HG02885 (cell line): ENCODE measurements around the gene C19orf33.

Experiments
- ATAC-seq: cut with Tn5 transposase; IDR thresholded peaks from one replicate; pipeline ENCODE4 v1.9.1; 2021; ENCODE audit warnings: mild to moderate bottlenecking; ENCODE audit not compliant: unreplicated experiment, poor library complexity

C19orf33 gene

DNA sequence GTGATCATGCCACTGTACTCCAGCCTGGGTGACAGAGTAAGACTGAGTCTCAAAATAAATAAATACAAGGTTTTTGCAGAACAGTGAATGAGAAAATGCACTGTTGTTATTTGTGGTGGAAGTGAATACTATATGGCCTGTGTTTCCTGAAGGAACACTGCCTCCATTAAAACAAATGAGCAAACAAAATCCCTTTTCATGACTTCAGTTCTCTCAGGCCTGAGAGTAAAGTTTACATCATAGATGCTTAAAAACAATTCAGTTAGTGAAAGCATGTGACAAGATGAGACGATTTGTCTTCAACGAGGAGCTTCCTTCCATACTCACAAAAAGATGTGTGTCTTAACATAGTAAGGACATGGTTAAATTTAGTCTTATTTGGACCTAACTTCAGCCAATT lies 25.3 kb upstream of the C19orf33 start:
- no peak for ATAC-seq

DNA sequence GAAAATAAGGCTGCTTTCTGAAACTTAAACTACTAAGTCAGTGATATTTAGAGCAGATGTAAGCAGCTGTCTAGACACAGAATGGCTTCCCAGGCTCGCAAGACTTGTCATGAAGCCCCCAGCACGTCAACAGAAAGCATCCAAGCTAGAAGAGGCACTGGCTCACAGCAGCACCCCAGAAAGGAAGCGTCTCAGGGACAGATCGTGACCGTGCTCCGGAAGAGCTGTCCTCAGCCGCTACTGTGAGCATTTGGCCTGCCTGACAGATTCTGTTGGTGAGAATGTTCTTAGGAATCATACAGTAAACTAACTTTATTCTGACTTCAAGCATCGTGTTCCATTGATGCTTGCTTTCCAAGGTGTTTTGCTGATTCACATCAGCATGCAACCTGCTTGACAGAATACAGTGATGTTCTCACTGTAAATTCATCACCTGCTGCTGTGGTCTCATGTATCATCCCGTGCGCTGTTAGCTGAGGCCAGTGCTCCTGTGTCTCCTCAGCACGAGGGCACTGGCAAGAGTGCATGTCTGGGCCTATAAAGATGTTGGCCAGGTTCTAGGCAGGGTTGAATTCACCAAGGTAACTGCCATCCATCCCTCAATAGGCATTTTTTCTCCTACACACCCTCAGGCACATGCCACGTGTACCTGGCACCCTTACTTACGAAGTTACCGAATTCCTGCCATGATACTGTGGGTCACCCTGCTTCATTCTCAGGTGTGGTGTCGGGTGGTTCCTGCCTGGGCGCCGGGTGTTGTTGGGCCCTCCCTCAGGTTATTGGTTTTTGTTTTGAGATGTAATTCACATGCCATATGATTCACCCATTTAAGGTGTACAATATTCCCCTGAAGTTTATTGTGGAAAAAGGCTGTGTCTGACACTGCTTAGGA lies 23.8 kb upstream of the C19orf33 start:
- ATAC-seq, result no peak

DNA sequence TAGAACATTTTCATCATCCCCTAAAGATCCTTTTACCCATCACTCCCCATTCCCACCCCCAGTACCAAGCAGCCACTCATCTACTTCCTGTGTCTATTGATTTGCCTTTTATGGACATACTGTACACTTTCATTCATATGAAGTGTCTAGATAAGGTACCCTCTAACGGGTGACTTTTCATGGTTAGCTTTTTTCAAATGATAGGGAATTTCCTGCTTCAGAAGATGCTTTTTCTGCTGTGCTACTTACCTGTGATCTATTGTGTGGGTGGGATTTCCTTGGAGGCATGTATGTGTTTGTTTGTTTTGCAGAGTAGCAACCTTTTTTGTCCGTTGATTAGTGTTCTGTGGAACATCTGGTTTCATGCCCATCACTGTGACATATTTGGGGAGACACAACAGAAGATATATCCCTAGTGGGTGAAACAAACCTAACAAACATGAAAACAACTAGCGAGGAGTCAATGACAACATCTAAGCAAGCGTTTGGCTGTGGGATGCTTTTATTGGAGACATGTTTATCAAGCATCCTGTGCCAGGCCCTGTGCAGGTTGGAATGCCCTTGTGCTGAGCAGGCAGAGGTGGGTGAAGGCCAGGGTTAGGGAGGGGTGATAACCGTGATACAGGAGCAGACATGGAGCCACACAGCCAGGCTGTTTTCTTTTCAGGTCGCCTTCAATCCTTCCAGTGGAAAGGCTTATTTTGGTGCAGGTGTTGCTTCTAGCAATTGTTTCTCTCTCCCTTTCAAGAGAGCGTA lies 22.1 kb upstream of the C19orf33 start:
- ATAC-seq, result no peak

DNA sequence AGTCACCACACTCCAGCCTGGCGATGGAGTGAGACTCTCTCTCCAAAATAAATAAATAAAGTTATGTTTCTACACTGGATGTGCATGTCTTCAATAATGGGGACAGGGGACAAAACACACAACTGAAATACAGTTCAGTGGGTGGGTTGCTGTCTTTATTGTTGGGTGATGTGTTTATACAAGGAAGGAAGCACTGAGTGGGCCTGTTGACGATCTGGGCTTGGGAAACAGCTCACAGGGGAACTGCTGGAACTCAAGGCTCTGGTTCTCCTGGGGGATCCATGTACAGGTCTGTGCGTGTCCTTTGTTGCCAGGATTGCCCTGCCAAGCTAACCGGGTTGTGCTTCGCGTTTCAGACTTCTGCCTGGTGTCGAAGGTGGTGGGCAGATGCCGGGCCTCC lies 20.8 kb upstream of the C19orf33 start:
- ATAC-seq, result no peak

DNA sequence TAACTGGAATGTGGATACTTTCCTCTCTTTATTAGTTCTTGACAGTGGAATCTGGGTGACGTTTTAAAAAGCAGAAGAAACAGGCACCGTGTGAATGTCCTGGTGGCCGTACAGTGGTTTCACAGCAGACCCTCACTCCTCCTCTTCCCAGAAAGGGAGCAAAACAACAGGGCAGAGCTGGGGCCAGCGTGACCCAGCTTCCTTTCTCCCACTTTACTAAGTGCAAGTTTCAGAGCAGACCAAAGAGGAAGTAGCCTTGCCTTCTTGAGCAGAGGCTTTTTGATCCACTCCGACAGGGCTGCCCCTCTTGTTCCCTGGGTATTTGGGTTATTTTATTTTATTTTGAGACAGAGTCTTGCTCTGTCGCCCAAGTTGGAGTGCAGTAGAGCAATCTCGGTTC lies 19.6 kb upstream of the C19orf33 start:
- ATAC-seq, result no peak

DNA sequence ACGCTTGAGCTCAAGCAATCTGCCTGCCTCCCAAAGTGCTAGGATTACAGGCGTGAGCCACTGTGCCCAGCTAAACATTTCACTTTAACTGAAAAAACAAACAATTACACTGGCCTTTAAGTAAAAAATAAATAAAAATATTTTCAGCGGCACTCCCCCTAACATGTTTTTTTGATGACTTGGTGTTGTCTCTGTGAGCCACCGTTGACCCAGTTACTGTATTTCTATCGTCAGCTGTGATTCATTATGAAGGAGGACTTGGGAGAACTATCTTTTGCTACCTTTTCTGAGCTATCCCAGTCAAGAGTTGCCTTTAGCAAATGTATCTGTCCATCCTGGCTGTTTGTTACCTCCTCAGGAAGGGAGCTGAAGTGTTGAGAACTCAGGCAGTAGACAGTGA lies 18.5 kb upstream of the C19orf33 start:
- no peak for ATAC-seq

DNA sequence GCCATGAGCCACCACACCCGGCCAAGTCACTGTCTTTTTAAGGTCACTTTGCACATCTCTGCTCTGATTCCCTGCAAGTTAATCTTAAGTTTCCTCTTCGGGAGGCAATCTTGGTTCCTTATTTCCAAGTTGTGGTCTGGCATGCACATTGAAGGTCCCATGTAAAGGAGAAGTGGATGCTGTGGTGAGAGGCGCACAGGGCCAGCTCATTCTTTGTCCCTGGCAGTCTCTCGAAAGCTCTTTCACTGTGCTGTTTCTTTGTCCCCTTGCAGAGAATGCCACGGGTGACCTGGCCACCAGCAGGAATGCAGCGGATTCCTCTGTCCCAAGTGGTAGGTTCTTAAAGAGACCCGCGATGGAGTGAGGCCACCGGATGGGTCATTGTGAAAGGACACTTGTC lies 16.4 kb upstream of the C19orf33 start:
- ATAC-seq, result no peak

DNA sequence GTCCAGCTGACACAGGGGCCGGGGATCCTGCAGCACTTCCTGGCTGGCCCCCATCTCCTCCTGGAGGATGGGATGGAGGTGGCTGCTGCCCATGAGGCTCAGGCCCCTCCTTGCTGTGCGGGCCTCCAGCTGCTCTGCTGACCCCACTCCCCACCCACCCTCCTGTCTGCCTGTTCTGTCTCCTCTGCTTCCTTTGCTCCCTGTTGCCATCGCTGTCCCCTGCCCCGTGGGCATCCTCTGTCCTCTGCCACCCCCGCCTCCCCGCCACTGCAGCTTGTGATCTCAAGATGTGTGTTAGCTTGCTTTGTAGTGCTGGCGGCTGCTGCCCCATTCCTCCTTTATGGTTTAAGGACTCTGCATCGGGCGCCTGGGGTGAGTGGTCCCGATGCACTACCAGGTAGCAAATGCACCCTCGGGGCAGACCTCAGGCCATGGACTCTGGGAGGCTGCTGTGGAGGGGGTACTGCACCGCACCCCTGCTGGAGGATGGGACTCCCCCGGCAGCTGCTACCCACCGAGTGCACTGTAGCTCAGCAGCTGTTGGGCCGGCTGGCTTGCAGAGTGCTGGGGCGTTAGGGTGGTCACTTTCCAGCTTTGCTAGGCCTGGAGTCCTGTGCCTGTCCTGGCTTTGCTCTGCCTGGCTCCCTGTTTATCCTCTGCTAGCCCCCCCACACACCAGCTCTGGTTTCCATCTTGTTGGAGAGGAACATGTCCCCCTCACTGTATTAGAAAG lies 15.8 kb upstream of the C19orf33 start:
- ATAC-seq, result no peak

DNA sequence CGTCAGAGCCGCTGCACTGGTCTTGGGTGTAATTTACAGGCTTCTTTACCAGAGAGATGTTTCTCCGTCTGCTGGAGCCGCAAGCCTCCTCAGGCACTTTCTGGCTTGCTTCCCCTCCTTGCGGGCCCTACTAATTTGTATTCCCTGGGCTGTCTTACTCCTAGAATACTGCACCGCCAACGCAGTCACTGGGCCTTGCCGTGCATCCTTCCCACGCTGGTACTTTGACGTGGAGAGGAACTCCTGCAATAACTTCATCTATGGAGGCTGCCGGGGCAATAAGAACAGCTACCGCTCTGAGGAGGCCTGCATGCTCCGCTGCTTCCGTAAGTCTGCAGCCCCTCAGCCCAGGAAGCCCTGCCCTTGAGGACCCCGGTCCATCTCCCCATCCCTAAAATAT lies 14.1 kb upstream of the C19orf33 start:
- no peak for ATAC-seq

DNA sequence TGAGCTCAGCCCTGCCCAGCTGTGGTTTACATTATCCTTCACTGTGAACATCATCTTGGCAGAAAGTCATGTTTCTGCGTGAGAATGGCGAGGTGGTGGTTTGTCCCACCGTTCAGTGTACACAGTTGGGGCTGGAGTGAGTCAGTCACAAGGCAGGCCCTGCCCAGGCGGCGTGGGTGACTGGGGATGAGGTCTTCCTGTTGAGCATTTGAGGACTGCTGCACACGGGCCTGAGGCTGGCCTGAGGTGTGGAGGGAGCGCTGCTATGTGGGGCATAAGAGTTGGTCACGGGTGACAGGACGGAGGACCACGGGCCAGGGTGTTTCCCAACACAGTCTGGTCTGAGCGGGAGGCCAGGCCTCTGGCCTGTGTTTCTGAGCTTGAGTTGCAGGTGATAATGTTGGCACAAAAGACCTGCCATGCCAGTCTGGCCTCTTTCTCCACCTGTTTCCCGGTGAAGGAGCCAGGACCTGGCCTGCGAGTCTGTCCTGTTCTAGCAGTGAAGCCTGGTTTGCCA lies 13.4 kb upstream of the C19orf33 start:
- no peak for ATAC-seq

DNA sequence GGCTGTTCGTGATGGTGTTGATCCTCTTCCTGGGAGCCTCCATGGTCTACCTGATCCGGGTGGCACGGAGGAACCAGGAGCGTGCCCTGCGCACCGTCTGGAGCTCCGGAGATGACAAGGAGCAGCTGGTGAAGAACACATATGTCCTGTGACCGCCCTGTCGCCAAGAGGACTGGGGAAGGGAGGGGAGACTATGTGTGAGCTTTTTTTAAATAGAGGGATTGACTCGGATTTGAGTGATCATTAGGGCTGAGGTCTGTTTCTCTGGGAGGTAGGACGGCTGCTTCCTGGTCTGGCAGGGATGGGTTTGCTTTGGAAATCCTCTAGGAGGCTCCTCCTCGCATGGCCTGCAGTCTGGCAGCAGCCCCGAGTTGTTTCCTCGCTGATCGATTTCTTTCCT lies 12.2 kb upstream of the C19orf33 start:
- ATAC-seq, result no peak

DNA sequence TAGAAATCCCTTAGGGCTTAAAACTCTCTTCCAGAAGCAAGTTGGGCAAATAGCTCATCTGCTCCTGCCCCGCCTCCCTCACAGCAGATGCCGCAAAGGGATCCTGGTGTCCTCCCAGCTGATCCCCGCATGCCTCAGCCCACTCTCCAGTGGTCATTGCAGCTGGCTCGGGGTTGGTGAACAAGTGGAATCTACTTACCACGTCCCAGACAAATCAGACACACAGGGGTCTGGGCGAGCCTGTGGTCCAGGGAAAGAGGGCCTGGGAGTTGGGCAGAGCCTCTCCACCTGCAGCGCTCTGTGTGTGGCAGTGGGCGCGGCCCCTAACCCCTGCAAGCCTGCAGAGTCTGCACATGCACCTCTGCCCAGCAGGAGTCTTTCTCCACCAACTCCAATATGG lies 10.8 kb upstream of the C19orf33 start:
- no peak for ATAC-seq

DNA sequence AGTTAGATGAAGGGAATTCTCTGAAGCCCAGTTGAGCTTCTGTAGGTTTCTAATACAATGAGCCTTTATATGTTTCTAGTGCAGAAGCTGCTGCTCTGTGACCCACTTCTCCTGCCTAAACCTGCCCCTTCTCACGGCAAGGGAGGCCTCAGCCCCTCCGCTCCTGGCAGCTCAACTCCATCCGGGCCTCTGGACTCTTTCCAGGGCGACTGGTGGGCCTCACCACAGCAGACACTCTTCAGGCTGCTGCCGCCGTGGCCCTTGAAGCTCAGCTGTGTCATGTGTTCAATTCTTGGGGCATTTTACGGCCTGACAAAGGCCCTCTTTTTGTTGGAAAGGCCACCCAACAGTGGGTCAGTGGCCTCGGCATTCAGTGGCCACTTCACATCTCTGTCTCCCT lies 10.0 kb upstream of the C19orf33 start:
- ATAC-seq, result no peak

DNA sequence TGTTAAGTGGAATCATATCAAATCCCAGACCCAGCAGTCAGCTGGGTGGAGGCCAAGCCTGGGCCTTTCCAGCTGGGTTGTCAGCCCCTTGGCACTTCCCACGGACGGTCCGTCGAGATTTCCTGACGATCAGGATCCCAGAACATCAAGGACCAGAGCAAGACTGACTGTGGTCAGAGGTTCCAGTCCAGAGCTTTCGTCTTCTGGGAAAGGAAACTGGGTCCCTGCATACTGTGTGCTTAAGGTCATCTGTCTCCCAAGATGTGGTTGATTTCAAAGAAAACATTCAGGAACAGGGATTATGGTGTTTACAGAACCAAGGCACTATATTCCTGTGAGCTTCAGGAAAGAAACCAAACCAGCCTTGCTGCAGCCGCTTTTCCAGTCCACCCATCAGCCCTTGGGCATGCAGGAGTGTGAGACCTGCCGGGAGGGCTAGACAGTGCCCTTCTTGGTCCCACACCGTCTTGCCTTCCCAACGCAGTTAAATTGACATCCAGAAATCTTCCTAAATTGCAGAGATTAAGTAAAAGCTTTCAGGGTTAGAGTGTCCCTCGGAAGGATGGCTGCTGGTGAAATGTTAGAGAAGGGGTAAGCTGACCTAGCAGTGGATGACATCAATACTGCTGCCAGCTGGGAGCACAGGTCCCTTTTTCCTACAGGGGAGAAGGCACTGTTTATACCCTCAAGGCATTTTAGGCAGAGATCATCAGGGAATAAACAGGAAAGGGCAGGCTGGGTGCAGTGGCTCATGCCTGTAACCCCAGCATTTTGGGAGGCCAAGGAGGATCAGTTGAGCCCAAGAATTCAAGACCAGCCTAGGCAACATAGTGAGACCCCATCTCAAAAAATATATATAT lies 5.0 kb upstream of the C19orf33 start:
- no peak for ATAC-seq

DNA sequence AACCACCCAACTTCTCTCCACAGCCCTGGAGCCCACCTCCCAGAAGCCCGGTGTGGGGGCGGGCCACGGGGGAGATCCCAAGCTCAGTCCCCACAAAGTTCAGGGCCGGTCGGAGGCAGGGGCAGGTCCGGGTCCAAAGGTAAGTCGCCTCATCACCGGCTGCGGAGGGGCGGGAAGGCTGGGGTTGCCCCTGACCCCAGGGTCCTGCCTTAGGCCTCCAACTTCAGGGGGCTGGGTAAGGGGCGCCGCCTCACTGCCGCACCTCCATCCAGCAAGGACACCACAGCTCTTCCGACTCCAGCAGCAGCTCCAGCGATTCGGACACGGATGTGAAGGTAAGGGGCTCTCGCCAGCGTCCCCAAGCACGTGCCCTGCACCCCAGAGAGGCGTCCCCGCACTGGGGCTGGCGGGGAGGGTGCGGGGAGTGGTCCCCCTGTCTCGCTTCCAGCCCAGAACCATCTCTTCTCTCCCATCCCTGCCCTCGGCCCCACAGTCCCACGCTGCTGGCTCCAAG lies 358 bp downstream of the C19orf33 start:
- no peak for ATAC-seq

DNA sequence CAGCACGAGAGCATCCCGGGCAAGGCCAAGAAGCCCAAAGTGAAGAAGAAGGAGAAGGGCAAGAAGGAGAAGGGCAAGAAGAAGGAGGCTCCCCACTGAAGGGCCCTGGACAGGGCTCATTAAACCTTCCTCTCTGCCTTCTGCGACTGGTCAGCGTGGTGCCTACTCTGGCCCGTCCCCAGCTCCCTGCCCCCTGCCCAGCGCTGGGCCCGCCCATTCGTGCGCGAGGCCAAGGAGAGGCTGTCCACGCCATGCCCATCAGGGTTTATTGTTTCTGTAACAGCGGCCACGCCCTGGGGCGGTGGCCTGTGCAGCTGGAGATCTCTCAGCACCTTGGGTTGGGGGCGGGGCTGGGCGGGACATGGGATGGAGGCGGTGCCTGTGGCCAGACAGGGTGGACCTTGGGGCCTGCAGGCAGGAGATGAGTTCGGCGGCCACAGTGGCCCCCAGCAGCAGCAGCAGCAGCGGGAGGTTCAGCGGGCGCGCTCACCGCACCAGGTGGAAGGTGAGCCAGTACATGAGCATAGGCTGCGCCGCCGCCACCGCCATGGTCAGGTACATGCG lies 897 bp downstream of the C19orf33 start:
- ATAC-seq, result no peak

DNA sequence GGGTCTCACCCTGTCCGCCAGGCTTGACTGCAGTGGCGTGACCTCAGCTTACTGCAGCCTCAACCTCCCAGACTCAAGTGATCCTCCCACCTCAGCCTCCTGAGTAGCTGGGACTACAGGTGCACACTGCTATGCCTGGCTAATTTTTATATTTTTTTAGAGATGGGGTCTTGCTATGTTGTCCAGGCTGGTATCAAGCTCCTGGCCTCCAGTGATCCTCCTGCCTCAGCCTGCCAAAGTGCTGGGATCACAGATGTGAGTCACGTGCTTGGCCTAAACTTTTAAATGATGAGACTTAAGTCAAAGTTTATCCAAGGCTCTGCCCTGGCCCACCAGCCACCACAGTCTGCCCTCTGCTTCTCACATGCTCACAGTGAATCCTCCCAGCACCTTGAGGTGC lies 2.2 kb downstream of the C19orf33 start:
- no peak for ATAC-seq

DNA sequence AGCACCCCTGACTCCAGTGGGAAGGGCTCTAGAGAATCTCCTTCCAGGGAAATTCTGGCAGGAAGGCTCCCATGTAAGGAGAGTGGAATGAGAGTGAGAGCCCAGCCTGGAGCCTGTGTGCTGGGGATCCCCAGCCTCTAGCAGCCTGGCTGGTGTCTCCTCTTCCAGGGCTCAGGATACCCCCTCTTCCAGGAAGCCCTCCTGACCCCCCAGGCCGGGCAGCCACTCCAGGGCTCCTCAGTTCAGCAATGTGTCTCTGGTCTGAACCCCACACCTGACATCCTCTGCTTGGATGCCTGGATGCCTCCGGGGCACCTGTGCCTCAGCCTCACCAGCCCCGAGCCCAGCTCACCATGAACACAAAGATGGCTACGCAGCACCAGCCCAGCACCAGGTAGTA lies 3.0 kb downstream of the C19orf33 start:
- no peak for ATAC-seq

DNA sequence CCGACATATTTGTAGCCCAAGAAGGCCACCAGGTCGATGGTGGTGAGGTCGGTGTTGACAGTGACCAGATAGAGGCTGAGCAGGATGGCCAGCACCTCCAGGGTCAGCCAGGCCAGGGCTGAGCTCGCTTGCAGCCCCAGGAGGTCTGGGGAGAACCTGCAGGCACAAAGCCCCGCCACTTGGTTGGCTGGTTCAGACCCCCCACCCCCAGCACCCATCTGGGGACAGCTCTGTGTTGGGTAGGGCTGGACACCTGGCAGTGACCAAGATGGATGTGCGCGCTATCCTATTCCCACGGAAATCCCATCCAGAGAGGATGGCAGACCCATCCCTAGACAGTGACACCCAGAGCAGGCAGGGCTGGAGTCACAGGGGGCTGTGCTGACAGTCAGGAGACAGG lies 3.5 kb downstream of the C19orf33 start:
- ATAC-seq, result no peak
